Measurements from ENCODE around the gene GAS2L3.
"Not testable (repeated sequence)": the region's sequence is repeated elsewhere in the genome, so short reads cannot be mapped to it uniquely, and the experiment has no call there.

GRCh38 chr12:100559261-100559660, 14.2 kb upstream of the GAS2L3 start:
- TF ChIP-seq SRF (IDR thresholded peaks at IDR 0.05; ENCODE audit: low read depth, low read length); TCF12 (IDR thresholded peaks at IDR 0.05; ENCODE audit: low read depth, low read length); CTCF (IDR thresholded peaks at IDR 0.05; ENCODE audit: control extremely low read depth in 1 of 3, insufficient read depth in 1 of 3, low read depth in 1 of 3, low read length in 3 of 3); EZH2 (IDR thresholded peaks at IDR 0.05; ENCODE audit: low read depth, low read length, severe bottlenecking); RXRA (IDR thresholded peaks at IDR 0.05; ENCODE audit: insufficient read depth, low read depth, low read length); EP300 (IDR thresholded peaks at IDR 0.05; ENCODE audit: borderline replicate concordance in 1 of 2, low read depth in 2 of 2, low read length in 2 of 2); JUND (IDR thresholded peaks at IDR 0.05; ENCODE audit: low read length); ASH2L (IDR thresholded peaks at IDR 0.05; ENCODE audit: low read length); CBX5 (IDR thresholded peaks at IDR 0.05; ENCODE audit: low read depth, low read length); GABPA (IDR thresholded peaks at IDR 0.05; ENCODE audit: borderline replicate concordance, insufficient read depth, low read length); POLR2AphosphoS5 (IDR thresholded peaks at IDR 0.05; ENCODE audit: low read depth, low read length); TAF1 (IDR thresholded peaks at IDR 0.05; ENCODE audit: low read depth, low read length): not testable (repeated sequence)
- TF ChIP-seq, protein P1, sequence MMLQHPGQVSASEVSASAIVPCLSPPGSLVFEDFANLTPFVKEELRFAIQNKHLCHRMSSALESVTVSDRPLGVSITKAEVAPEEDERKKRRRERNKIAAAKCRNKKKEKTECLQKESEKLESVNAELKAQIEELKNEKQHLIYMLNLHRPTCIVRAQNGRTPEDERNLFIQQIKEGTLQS (IDR thresholded peaks at IDR 0.05; ENCODE audit: insufficient read depth, low read depth, low read length) = not testable (repeated sequence)
- TF ChIP-seq, protein P2, sequence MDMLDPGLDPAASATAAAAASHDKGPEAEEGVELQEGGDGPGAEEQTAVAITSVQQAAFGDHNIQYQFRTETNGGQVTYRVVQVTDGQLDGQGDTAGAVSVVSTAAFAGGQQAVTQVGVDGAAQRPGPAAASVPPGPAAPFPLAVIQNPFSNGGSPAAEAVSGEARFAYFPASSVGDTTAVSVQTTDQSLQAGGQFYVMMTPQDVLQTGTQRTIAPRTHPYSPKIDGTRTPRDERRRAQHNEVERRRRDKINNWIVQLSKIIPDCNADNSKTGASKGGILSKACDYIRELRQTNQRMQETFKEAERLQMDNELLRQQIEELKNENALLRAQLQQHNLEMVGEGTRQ (IDR thresholded peaks at IDR 0.05; ENCODE audit: low read length) = not testable (repeated sequence)
